HG03066 (cell line): Measurements from ENCODE around the gene CEP164.

Experiments used
- ATAC-seq: cut with Tn5 transposase; IDR thresholded peaks from one replicate; pipeline ENCODE4 v1.9.1; 2021; ENCODE audit warnings: low read depth; ENCODE audit not compliant: unreplicated experiment

Gene CEP164

DNA sequence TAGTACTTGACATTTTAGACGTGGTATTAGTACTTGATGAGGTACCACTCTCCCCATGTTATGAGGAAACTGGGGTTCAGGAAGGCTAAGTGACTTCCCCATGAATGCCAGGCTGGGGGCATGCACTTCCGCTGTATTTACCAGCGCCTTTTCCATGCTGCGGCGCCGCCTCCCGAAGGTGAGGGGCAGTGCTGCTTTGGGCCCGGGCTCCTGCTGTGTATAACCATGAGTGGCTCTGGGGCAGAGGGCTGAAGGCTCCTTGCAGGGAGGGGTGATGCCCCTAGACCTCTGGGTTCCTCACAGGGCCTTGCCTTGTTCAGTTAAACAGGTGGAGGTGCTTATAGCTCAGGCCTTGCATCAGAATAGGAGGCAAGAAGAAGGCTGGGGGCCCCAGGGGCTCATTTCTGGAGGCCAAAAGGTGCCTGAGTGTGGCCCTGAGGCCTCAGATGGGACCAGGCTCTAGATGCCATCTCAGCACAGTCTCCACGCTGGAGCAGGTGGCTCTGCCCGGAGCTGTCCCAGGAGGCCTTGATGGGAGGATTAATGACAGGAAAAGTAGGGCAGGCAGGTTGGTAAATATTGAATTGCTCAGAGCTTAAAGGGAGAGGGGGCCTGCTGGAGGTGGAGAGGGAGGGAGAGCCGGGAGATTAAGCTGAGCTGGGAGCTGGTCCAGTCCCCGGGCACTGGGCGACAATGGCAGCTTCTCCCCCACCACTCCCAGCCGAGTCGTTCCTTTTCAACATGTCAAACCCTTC lies 129.6 kb downstream of the CEP164 start:
- no peak for ATAC-seq

DNA sequence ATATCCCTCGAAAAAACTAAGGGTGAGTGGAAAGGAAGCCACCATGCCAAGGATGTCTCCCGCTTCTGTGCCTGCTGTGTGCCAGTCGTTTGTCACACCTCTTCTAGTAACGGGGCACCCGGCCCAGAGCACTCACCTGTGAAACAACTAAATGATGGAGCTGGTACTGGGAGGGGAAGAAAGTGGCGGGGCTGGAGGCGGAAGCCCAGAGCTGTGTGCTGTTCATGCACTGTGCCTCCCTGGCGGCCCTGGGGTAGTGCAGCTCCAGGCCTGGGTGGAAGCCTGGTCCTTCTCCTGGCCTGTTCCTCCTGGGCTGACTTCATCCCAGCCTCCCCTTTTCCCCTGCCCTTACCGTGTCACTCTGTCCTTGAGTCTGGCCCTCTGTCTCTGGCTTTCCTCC lies 130.2 kb downstream of the CEP164 start:
- ATAC-seq, result no peak

GRCh38 chr11:117458275-117459122 lies 130.8 kb downstream of the CEP164 start:
- no peak for ATAC-seq

- ATAC-seq, result no peak
Observed at GRCh38 chr11:117459123-117459978, 131.7 kb downstream of the CEP164 start.

- no peak for ATAC-seq
Observed at GRCh38 chr11:117459979-117460300, 132.3 kb downstream of the CEP164 start.

GRCh38 chr11:117461396-117462182 lies 133.9 kb downstream of the CEP164 start:
- ATAC-seq, result no peak

DNA sequence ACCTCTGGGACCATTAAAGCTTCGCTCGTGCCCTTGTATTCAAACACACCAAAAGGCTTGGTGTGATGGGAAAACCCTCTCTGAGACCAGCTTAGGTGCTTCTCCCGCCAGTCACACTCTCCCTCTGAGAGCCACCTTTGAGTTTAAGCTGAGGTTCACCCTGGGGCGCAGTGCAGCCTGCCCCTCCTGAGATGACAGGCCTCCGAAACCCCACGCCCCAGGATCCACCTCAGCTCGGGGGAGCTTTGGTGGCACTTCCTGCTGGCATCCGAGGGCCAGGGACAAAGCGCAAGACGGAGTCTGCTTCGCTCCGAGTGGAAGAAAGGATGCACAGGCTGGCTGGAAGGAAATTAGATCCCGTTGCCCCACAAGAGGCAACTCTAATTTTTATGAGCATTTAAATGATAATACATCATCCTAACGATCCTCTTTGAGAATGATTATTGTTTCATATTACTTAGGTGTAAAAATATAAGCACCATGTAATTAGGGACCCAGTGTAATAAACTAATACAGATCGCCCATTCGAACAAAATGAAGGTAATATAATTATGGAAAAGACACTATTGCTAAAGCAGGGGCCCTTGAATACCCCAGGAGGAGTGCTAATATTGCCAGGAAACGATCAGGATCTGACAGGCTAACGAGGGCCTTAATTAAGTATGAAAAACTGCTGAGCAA lies 134.7 kb downstream of the CEP164 start:
- no peak for ATAC-seq

DNA sequence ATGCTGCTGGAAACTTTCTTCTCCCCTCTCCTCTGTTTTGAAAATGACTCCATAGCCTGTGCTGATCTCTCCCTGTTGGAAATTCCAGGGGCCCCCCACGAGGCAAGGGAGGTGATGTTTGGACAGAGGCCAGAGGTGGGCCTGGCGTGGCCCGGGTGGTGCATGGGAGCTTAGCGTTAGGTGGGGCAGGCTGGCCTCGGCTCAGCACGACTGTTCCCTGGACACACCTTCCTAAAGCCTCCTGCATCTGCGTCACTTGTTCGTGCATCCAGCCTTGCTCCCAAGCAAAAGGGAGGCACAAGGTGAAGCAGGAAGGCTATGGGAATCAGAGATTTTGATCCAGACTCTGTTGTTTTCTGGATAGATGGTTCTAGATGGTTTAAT lies 135.2 kb downstream of the CEP164 start:
- ATAC-seq, result no peak
